Activated naive CD4-positive, alpha-beta T cell treated with anti-CD3 and anti-CD28 coated beads, Interleukin-2, amount 50 U/mL, for 72 hours (primary cell): ENCODE measurements around the gene EFHD1. TPM values are rescaled to one million over a fixed set of nuclear protein-coding genes. Genes with fewer than 3 reads are reported as not detected.
A peak's percentile ranks its signal among the peaks of the same experiment; 100 is the strongest.

Experiments used
- ATAC-seq, 2 donors: fragments of 150-1000 bp; cut with Tn5 transposase; 2 replicates each; pipeline ENCODE4 v1.10.0; 2021; ENCODE audit warnings: mild to moderate bottlenecking in 2 of 2, moderate library complexity in 2 of 2
- DNase-seq, 2 donors: peaks; one replicate each; pipeline ENCODE4 v3.0.0; 2021 to 2022; ENCODE audit warnings: low spot score in 2 of 2
- H3K27ac Mint-ChIP-seq, 2 donors: one replicate each; pipeline ENCODE4 v1.8.0; 2022; ENCODE audit warnings: mild to moderate bottlenecking in 2 of 2, mixed read lengths in 2 of 2
- H3K36me3 Mint-ChIP-seq, 2 donors: one replicate each; pipeline ENCODE4 v1.8.0; 2022; ENCODE audit warnings: mixed read lengths in 2 of 2
- H3K9me3 Mint-ChIP-seq, 2 donors: one replicate each; pipeline ENCODE4 v1.8.0; 2022; ENCODE audit warnings: mixed read lengths in 2 of 2
- total RNA-seq, 2 donors: library from RNA; stranded (reverse); gene quantifications; one replicate each; pipeline ENCODE4 v1.2.3, GENCODE V29; 2022

EFHD1 gene, protein sequence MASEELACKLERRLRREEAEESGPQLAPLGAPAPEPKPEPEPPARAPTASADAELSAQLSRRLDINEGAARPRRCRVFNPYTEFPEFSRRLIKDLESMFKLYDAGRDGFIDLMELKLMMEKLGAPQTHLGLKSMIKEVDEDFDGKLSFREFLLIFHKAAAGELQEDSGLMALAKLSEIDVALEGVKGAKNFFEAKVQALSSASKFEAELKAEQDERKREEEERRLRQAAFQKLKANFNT
- 1 to 10 TPM in 1 of 2 donors, under 1 TPM in 1; 0.29 to 2.4 TPM for total RNA-seq

DNA sequence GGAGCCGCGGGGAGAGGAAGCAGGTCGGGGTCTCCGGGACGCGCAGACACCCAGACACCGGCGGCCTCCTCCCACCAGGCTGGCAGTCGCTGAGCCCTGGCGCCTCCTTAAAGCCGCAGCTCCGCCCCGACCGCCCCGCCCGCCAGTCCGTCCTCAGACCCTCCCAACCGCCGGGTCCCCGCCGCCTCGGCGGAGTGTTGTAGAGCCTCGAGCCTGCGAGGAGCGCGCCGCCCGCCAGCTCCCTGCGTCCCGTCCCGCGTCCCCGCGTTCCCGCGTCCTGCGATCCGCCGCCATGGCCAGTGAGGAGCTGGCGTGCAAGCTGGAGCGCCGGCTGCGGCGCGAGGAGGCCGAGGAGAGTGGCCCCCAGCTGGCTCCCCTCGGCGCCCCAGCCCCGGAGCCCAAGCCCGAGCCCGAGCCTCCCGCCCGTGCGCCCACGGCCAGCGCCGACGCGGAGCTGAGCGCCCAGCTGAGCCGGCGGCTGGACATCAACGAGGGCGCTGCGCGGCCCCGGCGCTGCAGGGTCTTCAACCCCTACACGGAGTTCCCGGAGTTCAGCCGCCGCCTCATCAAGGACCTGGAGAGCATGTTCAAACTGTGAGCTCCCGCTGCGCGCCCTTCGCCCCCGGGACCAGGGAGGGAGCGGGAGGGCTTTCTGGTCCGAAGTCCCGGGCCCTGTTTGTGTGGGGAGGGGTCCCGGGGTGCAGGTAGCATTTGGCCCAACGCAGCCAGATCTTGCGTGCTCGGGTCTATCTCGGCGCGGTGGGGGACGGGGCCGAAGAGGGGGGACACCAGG, at the start of gene EFHD1:
Gene EFHD1, plus strand, starts transcription at position 192 of the 793 bp plus-strand sequence. Its CDS starts 101 bp downstream, at position 293.
- Mint-ChIP-seq H3K27ac (no peak within 1 kb of the TSS), H3K36me3 (peaks cover 4 to 11% of the 10 kb centered on the region in 2 donors), H3K9me3 (no peaks in the 10 kb centered on the region)
- DNase-seq (peak in 1 of 2 donors; percentile 58), ATAC-seq (peak; percentile 78 to 93)

- DNase-seq (no peak), ATAC-seq (no peak)
- no peaks in the 10 kb centered on the region for H3K9me3 Mint-ChIP-seq
- H3K36me3 Mint-ChIP-seq, result peaks cover 36 to 38% of the 10 kb centered on the region in 2 donors
- H3K27ac Mint-ChIP-seq, result peak overlapping the region in 1 of 2 donors; percentile 53
Observed at GRCh38 chr2:232584238-232584637, 49.2 kb upstream of the EFHD1 start.

DNA sequence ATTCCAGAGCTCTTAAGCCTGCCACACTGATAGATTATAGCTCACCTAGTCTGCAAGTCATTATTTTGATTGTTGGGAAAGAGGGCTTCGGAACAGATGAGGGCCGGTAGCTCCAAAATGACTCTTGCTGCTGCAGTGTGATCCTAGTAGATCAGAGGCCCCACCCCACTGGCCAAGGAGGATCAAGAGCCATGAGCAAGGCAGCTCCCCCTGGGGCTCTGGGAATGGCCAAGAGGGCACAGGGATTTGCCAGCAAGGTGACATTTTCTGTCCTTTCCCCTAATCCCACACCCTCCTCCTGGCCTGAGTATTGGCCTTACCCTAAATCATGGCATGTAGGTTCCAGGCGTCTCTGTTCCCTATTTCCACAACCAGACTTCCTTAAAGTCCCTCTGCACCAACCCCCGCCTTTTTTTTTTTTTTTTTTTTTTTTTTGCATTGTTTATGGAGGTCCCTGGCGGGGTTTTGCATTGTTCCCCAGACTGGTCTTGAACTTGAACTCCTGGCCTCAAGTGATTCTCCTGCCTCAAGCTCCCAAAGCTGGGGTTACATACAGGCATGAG, 46.4 kb upstream of the EFHD1 start:
- Mint-ChIP-seq H3K9me3 (no peaks in the 10 kb centered on the region), H3K27ac (no peak overlapping the region), H3K36me3 (peaks cover 20 to 25% of the 10 kb centered on the region in 2 donors)
- ATAC-seq (no peak), DNase-seq (no peak)

- DNase-seq (no peak), ATAC-seq (no peak)
- no peaks in the 10 kb centered on the region for H3K9me3 Mint-ChIP-seq
- H3K36me3 Mint-ChIP-seq, result peaks cover 15 to 20% of the 10 kb centered on the region in 2 donors
- H3K27ac Mint-ChIP-seq, result no peak overlapping the region
Observed at GRCh38 chr2:232587512-232587911, 45.9 kb upstream of the EFHD1 start.

DNA sequence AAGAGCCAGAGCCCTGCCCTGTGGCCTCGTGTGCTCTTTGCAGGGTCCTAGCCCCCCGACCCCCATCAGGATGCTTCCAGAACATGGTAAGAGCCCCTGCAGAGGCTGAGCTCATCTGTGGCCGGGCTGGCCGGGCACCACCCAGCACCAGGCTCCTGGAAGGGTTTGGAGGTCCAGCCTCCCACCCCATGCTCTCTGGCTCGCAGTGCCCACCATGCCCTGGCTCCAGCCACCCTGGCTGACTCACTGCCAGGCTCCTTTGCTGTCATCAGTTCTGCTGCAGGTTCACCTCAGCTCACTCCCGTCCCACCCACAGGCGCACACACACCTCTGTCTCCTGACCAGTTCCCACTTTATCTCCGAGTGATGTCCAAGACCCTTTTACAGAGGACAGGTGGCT, 45.4 kb upstream of the EFHD1 start:
- Mint-ChIP-seq H3K36me3 (peaks cover 10 to 15% of the 10 kb centered on the region in 2 donors), H3K27ac (no peak overlapping the region), H3K9me3 (no peaks in the 10 kb centered on the region)
- ATAC-seq (no peak), DNase-seq (no peak)

GRCh38 chr2:232588680-232589585, 44.5 kb upstream of the EFHD1 start:
- ATAC-seq, result no peak
- H3K36me3 Mint-ChIP-seq, result peaks cover 4 to 6% of the 10 kb centered on the region in 2 donors
- no peak for DNase-seq
- H3K27ac Mint-ChIP-seq, result peak overlapping the region in 1 of 2 donors; percentile 77
- no peaks in the 10 kb centered on the region for H3K9me3 Mint-ChIP-seq

DNA sequence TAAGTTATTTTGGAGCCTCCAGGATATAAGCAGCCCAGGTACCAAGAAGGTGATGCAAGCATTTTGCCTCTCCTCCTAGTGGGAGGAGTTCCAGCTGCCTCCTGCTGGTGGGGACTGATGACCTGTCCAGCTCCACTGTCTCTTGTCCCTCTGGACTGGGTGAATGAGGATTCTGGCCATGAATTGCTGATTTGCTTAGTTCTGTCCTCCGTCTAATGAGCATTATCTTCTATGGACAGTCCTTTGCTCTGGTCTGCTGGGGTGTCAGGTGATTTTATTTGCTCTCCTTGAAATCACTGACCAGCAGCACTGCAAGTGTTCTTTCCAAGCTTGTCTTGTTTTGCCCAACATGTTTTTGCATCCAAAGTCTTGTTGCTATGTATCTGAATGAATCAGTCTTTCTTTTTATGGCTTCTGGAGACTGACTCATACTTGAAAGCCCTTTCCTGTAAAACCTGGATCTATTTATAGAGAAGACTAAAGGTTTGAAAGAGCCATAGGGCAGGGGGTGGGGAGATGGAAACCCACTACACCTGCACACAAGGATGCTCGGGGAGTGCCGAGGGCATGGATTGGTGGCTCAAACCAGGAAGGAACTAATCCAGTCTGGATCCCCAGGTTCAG, 40.5 kb upstream of the EFHD1 start:
- peak in 1 of 2 donors; percentile 22 for DNase-seq
- H3K36me3 Mint-ChIP-seq, result no peaks in the 10 kb centered on the region
- H3K27ac Mint-ChIP-seq, result peak overlapping the region; percentile 81 to 97
- peak; percentile 87 to 97 for ATAC-seq
- no peaks in the 10 kb centered on the region for H3K9me3 Mint-ChIP-seq

DNA sequence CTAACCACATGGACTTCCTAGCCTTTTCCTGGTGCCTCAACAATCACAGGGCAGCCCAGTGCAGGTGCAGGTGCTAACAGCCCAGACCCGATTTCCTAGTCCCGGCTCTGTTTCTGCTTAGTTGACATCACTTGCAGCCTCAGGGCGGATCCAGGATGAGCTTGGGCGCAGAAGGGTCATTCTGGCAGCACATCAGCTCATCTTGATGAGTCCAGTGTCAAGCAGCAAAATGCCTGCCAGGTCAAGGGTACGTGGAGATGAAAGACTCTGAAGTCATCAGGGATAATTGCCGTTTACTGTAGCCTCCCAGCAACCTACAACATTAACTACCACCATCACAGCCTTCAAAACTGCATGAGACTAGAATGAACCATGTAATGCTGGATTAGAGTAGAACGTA, 39.4 kb upstream of the EFHD1 start:
- Mint-ChIP-seq H3K9me3 (no peaks in the 10 kb centered on the region), H3K27ac (no peak overlapping the region), H3K36me3 (no peaks in the 10 kb centered on the region)
- DNase-seq (no peak), ATAC-seq (no peak)

GRCh38 chr2:232597362-232598079, 35.9 kb upstream of the EFHD1 start:
- DNase-seq, result no peak
- ATAC-seq, result no peak
- H3K36me3 Mint-ChIP-seq, result no peaks in the 10 kb centered on the region

GRCh38 chr2:232598293-232598692, 35.1 kb upstream of the EFHD1 start:
- H3K36me3 Mint-ChIP-seq, result no peaks in the 10 kb centered on the region
- DNase-seq (no peak), ATAC-seq (no peak)
- H3K9me3 Mint-ChIP-seq, result no peaks in the 10 kb centered on the region
- no peak overlapping the region for H3K27ac Mint-ChIP-seq

More at GRCh38 chr2:232597362-232598079, 35.9 kb upstream of the EFHD1 start:
- Mint-ChIP-seq H3K9me3 (no peaks in the 10 kb centered on the region), H3K27ac (no peak overlapping the region)

GRCh38 chr2:232600053-232600773, 33.2 kb upstream of the EFHD1 start:
- H3K36me3 Mint-ChIP-seq, result no peaks in the 10 kb centered on the region
- no peak overlapping the region for H3K27ac Mint-ChIP-seq
- ATAC-seq, result no peak
- DNase-seq, result no peak
- H3K9me3 Mint-ChIP-seq, result no peaks in the 10 kb centered on the region

DNA sequence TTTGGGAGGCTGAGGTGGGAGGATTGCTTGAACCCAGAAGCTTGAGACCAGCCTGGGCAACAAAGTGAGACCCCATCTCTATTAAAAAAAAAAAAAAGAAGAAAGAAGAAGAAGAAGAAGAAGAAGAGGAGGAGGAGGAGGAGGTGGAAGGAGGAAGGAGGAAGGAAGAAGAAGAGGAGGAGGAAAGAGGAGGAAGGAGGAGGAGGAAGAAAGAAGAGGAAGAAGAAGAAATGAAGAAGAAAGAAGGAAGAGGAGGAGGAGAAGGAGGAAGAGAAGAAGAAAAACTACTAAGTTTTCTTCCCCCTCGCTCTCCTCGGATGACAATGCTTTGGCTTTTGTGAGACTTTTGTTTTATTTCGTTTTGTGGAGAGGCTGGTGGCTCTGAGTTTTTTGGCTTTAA, 30.1 kb upstream of the EFHD1 start:
- Mint-ChIP-seq H3K9me3 (no peaks in the 10 kb centered on the region), H3K27ac (no peak overlapping the region), H3K36me3 (no peaks in the 10 kb centered on the region)
- DNase-seq (no peak), ATAC-seq (no peak)

GRCh38 chr2:232604535-232604934, 28.9 kb upstream of the EFHD1 start:
- ATAC-seq (no peak), DNase-seq (no peak)
- H3K36me3 Mint-ChIP-seq, result no peaks in the 10 kb centered on the region
- no peaks in the 10 kb centered on the region for H3K9me3 Mint-ChIP-seq
- H3K27ac Mint-ChIP-seq, result no peak overlapping the region

DNA sequence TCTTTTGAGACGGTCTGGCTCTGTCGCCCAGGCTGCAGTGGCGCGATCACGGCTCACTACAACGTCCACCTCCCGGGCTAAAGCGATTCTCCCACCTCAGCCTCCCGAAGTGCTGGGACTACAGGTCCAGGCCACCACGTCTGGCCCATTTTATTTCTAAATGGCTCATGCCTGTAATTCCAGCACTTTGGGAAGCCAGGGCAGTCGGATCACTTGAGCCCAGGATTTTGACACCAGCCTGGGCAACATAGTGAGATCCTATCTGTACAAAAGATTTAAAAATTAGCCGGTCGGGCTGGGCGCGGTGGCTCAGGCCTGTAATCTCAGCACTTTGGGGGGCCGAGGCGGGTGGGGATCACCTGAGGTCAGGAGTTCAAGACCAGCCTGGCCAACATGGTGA, 26.4 kb upstream of the EFHD1 start:
- DNase-seq, result no peak
- no peak for ATAC-seq
- Mint-ChIP-seq H3K27ac (no peak overlapping the region), H3K9me3 (no peaks in the 10 kb centered on the region), H3K36me3 (no peaks in the 10 kb centered on the region)

- Mint-ChIP-seq H3K27ac (no peak overlapping the region), H3K36me3 (no peaks in the 10 kb centered on the region)
Observed at GRCh38 chr2:232609607-232610006, 23.8 kb upstream of the EFHD1 start.

More at GRCh38 chr2:232609607-232610006, 23.8 kb upstream of the EFHD1 start:
- H3K9me3 Mint-ChIP-seq, result no peaks in the 10 kb centered on the region
- no peak for ATAC-seq
- DNase-seq, result no peak
